Activated T-helper 1 cell treated with Interleukin-2 at 50 U/mL for 16 hours (primary cell): Measurements from ENCODE around the gene KRT4.
"Not testable (repeated sequence)": the region's sequence is repeated elsewhere in the genome, so short reads cannot be mapped to it uniquely, and the experiment has no call there.

Experiments
- DNase-seq: peaks from one replicate; pipeline ENCODE4 v3.0.0-alpha.2; 2020; ENCODE audit warnings: low read depth

KRT4 gene

GRCh38 chr12:52772772-52773171, 41.1 kb downstream of the KRT4 start:
- DNase-seq: no peak

GRCh38 chr12:52772188-52772587, 41.7 kb downstream of the KRT4 start:
- DNase-seq: no peak

GRCh38 chr12:52771505-52771904, 42.4 kb downstream of the KRT4 start:
- DNase-seq: no peak

- DNase-seq: no peak
Measured at GRCh38 chr12:52771088-52771487, 42.8 kb downstream of the KRT4 start.

- no peak for DNase-seq
Measured at GRCh38 chr12:52769946-52770345, 44.0 kb downstream of the KRT4 start.

GRCh38 chr12:52769354-52769753, 44.6 kb downstream of the KRT4 start:
- DNase-seq: no peak

GRCh38 chr12:52768479-52769200, 45.3 kb downstream of the KRT4 start:
- DNase-seq: no peak

- DNase-seq: no peak
Measured at GRCh38 chr12:52767427-52767826, 46.5 kb downstream of the KRT4 start.

- no peak for DNase-seq
Measured at GRCh38 chr12:52767020-52767379, 46.9 kb downstream of the KRT4 start.

GRCh38 chr12:52766351-52767019, 47.4 kb downstream of the KRT4 start:
- DNase-seq: no peak

- DNase-seq: no peak
Measured at GRCh38 chr12:52765702-52766101, 48.2 kb downstream of the KRT4 start.

- no peak for DNase-seq
Measured at GRCh38 chr12:52763991-52764390, 49.9 kb downstream of the KRT4 start.

- no peak for DNase-seq
Measured at GRCh38 chr12:52763036-52763659, 50.8 kb downstream of the KRT4 start.

GRCh38 chr12:52761802-52762201, 52.1 kb downstream of the KRT4 start:
- no peak for DNase-seq

GRCh38 chr12:52761218-52761617, 52.7 kb downstream of the KRT4 start:
- DNase-seq: not testable (repeated sequence)

- no peak for DNase-seq
Measured at GRCh38 chr12:52760623-52761022, 53.3 kb downstream of the KRT4 start.

GRCh38 chr12:52759695-52760094, 54.2 kb downstream of the KRT4 start:
- no peak for DNase-seq

- no peak for DNase-seq
Measured at GRCh38 chr12:52759218-52759617, 54.7 kb downstream of the KRT4 start.

- no peak for DNase-seq
Measured at GRCh38 chr12:52757449-52758176, 56.3 kb downstream of the KRT4 start.
